HT-29 (cell line): Measurements from ENCODE around the gene CDK4. TPM values are rescaled to one million over a fixed set of nuclear protein-coding genes. Genes with fewer than 3 reads are reported as not detected.

Experiments
- DNase-seq: peaks from one replicate; pipeline ENCODE4 v3.0.0-alpha.2; 2015; ENCODE audit warnings: low spot score
- total RNA-seq: library from RNA; depleted of rRNA; stranded (reverse); fragments of >200 nt; shearing (Covaris generic); gene quantifications from 2 replicates; pipeline ENCODE4 v1.2.3, GENCODE V29; 2014

CDK4 gene
- total RNA-seq, 1 experiment from 2014 or later: 310 TPM

DNA sequence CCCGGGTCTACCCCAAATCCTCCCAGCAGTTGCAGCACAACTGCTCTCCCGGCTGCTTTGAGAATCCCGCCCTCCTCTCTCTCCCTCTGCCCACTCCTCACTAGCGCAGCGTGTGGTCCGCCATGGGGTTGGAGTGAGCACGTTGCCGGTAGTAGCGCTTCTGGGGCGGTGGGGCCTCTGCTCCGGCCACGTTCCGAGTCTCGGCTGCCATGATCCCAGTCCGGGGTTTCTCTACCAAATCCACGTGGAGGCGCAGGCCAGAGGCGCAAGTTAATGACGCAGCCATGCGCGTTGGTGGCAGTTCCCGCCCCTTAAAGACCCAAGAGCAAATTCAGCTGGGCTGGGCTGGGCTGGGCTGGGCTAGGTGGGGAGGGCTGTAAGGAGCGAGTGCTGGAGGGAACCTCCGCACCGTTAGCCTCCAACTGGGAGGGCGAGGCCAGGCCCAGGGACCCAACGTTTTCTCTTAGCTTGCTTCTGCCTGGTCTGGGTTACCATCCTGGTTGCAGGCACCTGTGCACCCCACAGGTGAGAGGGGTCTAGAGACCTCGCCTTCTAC, 19.8 kb upstream of the CDK4 start, which contains the start of gene METTL1:
Gene METTL1 (minus strand): TSS at position 233 of the 556 bp plus-strand sequence. CDS start 22 bp downstream, at position 211.
- DNase-seq: peak; percentile 98

DNA sequence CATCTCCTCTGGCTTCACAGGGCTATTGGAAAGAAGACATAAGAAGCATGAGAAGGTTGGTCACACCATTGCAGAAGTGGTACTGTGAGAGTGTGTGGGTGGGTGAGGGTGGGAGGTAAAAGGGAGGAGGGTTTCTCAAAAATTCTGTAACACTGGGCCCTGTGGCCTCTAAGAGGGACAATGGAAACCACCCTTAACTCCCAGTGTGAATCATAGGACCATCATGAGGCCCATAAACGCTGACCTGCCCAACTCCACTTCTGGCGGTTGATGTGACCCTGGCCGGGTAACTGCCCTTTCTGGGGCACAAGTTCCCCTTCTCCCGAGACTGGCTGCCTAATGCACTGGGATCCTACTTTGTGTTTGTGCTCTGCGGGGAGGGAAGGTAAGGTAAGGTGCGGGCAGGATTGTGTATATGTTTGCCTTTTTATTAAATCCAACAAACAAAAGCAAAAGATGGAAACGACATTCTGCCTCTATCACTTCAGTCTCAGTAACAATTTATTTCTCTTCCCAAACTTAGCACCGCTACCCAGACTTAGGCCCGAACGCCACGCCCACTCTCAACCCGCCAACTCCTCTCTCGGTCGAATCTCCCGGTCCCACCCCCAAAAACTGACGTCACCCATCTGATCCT, 19.2 kb upstream of the CDK4 start:
- peak; percentile 94 for DNase-seq

DNA sequence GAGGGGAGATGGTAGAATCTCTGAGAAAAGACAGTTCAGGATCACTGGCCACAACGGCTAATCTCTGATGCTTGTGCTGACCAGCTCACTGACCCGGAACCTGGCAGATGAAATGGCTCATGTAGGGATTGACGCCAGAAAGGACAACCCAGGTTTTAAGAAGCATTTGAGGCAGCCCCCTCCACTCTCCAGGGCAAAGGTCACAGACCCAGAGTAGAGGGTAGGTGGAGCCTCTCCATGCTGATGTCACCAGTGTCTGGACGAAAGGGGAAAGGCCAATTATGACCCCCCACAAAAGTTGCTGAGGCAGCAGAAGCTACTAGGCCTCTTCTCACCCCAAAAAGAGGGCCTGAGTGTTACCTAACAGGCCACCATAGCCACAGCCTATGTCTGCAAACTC, 18.6 kb upstream of the CDK4 start:
- no peak for DNase-seq

DNA sequence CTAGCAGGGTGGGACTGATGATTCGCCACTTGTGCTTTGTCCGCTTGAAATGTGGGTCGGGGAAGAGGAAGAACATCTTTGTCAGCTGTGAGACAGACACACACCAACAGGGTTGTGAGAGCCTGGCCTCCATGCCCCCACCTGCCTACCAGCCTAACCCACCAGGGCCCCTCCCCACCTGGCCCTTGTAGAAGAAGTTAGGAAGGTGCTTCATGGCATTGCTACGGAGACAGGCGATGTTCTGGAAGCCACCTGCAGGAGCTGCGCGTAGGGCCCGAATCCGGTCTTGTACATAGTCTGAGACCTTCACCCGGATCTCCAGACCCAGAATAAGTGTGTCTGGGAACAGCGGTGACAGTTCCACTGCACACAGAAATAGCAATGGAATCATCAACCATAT, 17.5 kb upstream of the CDK4 start:
- DNase-seq: no peak

DNA sequence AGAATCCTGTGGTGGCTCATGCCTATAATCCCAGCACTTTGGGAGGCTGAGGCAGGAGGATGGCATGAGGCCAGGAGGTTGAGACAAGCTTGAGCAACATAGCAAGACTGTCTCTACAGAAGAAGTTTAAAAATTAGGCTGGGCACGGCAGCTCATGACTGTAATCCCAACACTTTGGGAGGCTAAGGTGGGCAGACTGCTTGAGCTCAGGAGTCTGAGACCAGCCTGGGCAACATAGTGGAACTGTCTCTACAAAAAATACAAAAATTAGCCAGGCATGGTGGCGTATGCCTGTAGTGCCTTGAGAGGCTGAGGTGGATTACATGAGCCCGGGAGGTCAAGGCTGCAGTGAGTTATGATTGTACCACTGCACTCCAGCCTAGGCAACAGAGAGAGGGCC, 15.8 kb upstream of the CDK4 start:
- DNase-seq: no peak

DNA sequence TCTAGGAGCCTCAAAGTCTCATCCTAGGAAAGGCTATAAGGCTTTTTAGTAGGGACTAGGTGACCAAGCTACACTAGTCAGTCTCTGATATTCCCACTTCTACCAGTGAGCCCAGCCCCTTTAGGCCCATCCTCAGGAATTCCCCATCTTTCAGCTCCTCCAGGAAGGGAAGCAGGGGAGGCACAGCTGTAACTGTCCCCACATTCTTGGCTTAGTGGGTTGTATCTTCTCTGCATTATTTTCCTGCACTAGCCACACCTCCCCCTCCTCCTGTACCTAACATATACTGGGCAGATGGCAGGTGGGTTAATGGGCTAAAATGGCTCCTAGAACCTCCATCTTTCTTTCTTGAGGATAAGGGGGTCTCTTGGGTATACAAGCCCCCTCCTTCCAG, 15.2 kb upstream of the CDK4 start:
- no peak for DNase-seq

DNA sequence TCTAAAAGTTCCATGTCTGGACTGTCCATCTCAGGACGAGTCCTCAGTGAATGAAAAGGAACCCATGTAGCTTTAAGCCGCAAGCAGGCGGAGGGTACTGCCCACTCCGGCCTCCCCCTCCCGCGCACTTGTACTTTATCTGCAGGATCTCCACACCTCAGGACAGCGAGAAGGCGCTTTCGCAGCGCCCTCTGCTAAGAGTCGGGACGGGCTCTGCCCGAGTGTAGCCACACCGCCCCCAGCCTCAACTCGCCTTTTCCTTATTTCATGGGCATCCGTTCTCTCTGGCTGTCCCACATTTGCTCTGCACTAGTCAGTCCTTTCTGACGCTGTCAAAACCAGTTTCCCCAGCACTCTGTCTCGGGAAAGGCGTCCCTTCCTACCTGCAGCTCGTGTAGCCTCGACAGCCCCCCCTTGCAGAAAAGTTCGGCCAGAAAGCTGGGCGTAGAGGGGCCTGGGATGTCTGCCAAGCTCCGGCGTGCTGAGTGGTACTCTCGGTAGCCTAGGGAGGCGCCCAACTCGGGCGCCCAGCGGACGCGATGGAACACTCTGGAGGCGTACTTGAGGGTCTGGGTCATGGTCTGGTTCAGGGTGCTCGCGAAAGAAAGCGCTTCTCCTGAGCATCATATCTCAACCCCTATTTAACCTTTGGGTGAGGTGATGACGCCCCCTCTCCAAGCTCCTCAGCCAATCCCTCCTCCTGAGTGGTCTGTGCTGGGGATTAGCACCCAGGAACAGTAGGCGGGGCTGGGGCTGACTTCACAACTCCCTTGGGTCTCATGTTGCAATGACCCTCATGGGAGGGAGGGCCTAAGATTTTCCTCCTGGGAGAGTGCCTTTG, 14.6 kb upstream of the CDK4 start, which contains the start of gene CYP27B1:
Gene CYP27B1 (minus strand): TSS at position 615 of the 841 bp plus-strand sequence. CDS start 37 bp downstream, at position 578.
- peak; percentile 43 for DNase-seq

DNA sequence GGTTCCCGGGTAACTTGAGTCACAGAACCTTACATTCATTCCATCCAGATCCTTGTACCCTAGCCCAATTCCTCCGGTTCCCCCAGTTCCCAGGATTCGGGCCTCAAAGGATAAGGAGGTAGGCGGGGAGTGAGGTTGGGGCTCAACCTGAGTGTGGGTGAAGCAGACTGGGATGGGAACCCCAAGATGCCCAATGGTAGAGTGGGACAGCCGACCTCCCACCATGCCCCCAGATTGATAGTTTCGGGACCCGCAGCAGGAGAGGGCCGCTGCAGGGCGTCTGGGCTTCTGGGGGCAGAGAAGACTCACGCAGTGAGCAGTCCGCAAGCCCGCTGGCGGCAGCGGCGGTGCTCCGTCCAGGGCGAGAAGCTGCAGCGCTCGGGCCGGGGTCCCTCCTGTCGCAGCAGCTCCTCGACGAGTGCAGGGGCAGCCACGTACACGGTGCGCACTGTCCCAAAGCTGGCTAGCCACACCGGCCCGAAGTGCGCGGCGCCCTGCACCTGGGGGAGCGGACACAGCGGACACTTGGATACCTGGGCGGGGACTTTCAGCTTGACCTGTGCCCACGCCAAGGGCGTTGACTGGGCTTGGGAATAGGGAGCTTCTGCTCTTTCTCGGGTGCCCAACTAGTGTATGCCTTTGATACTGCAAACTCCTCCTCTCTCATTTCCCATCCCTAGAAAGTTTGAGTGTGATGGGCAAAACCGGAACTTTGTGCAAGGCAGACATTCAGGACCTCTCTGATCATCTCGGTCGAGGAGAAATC, 13.8 kb upstream of the CDK4 start:
- no peak for DNase-seq

DNA sequence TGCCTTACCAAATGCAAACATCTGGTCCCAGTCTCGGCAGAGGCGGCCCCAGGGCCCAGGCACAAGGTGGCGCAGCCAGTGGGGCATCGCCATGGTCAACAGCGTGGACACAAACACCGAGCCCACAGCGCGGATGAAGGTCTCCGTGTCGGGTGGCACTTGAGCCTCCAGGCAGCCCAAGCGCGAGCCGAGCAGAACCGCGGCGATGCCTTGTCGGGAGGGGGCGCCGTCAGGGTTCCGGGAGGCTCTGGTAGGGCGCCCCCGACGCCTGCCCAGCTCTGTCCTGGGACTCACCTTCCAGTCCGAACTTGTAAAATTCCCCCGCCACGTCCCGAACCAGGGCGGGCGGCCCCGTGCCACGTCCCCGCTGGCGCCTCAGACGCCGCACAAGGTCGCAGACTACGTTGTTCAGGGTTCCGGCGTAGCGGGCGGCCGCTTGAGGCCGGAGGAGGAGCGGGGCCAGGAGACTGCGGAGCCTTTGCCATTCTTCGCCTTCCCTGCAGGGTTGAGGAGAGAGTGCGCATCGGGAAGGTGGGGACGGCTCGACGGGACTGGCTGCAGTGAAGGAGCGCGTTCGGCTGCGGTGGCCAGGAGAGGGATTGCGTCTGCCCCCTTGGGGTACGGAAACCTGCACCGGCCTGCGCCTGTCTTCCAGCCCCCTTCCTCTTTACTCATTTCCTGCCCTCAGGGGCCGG, 13.0 kb upstream of the CDK4 start:
- peak; percentile 56 for DNase-seq

DNA sequence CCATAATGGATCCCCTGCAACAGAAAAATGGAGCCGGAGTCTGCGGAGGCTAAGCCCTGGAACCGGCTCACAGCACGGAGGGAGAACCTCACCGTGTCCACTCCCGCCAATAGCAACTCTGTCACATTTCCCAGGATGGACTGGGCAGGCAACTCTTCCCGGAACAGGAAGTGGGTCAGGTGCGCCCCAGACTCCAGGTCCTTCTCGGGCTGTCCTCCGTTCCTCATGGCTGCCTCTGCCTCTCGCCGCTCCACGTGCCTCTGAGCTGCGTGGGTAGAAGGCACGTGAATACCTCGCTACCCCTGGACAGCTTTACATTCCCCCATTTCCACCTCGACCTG, 12.5 kb upstream of the CDK4 start:
- DNase-seq: peak; percentile 53

DNA sequence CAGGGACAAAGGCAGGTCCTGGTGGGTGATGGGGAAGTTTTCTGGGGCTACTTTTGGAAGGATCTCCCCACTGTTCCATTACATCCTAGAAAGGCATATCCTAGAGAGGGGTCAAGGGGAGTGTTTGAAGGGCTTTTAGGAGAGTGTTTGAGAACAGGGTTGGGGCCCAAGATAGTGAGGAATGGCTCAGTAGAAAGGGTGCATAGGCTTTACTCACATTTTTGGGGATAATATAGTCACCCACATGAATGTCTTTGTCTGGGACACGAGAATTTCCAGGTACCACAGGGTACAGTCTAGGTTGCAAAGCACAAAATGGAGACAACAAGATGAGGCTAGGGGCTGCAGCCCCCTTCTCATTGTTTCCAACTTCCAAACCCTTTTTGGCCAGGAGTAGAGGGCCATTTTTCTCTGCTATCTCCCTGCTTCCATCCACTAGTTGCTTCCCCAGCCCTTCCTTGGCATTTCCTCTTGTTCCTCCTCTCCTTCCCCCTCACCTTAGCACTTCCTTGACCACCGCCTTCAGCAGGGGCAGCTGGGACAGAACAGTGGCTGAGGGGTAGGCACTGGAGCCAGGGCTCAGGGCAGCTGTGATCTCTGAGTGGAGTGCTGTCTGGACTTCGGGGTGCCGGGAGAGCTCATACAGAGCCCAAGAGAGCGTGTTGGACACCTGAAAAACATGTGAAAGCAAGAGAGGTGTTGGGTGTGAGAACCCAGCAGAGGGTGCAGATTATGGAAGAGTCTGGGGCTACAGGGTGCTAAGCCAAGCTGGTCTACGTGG, 12.0 kb upstream of the CDK4 start:
- DNase-seq: no peak

DNA sequence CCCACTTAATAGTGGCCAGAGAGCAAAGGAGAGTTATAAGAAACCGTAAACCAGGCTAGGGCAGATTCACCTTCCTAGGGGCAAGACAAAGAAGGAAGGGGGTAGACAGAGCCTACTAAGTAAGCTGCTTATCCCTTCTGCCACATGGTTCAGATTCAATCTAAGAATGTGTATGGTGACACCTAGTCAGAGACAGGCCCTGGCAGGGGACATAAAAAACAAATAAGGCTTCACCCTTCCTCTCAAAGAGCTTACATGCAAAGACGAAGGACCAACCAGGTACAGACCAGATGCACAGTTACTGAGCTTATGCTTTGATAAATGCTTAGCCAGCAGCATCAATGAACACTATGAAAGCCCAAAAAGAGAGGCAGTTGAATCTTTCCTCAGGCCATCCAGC, 10.4 kb upstream of the CDK4 start:
- DNase-seq: no peak

DNA sequence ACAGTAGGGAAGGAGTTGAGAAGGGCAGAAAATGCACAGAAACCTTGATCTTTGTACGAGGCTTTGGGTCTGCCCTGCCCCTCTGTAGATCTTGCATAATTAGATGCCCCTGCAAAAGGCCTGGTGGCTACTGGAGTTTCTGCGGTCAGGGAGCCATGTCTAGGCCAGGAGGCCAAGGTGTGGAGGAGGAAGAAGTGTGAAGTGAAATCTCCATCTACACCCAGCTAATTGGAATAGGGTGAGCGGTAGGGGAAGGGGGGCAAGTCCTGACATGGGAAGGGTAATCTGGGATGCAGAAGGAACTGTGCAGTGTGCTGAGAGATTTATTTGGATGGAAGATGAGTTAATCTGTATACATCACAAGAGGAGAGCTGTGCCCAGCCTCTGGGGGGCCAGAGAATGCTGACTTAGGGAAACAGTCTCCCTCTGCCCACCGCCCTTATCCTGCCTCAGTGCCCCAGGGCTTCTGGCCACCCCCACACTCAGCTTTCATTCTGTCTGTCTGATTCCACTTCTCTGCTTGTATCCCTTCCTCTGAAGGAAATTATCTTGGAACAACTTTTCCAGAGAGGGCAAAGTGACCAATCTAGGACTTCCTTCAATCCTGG, 9.4 kb upstream of the CDK4 start:
- DNase-seq: no peak

DNA sequence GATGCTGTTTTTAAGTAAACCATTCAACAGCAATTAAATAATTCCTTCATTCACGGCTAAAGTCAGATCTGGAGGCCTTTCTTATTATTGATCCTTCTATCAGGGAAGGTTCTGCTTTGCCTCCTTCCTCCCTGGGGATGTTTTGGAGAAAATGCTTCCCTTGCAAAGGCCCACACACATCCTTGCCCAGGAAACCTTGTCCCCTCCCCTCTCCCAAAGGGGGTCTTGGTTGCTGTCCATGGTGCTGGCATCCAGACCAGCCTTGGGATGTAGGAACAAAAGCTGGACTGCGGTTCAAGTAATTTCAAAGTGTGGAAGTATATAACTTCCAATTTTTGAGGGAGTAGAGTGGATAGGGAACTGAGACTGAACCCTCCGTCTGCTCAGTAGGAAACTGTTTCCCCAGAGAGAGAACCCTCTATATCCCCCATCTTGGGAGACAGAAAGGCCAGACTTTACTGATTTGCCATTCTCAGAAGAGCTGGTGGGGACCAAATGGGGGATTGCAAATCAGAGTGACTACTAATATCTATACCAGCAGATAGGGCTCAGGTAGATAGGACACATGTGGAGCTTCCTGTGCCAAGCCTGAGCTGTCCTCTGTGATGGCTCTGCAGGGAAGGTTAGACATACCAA, 8.4 kb upstream of the CDK4 start:
- no peak for DNase-seq

DNA sequence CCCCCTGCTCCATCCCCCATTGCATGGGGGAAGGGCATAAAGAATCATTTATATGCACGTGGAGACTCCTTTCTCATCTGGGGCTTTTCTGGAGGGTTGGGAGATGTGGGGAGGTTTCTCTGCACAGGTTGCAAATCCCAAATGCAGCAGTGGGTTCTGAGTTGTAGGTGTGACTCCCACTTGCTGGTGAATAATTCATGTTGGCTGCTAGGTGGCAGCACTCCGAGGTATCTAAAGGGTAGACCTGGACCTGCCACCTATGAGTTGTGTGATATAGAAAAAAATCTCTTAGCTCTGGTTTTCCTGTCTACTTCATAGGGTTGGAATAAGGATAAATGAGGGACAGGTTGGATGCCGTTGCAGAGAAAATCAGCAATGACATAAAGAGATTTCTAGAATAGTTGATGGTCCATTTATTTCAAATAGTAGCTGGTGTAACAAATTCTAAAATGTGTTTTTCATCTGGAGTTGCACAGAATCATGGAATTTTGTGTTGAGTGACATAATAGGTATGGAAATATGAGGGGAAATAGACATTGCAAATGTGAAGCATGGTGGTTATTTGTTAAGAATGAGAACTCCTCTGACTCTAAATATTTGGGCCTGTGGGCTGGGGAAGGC, 7.4 kb upstream of the CDK4 start:
- peak; percentile 56 for DNase-seq

DNA sequence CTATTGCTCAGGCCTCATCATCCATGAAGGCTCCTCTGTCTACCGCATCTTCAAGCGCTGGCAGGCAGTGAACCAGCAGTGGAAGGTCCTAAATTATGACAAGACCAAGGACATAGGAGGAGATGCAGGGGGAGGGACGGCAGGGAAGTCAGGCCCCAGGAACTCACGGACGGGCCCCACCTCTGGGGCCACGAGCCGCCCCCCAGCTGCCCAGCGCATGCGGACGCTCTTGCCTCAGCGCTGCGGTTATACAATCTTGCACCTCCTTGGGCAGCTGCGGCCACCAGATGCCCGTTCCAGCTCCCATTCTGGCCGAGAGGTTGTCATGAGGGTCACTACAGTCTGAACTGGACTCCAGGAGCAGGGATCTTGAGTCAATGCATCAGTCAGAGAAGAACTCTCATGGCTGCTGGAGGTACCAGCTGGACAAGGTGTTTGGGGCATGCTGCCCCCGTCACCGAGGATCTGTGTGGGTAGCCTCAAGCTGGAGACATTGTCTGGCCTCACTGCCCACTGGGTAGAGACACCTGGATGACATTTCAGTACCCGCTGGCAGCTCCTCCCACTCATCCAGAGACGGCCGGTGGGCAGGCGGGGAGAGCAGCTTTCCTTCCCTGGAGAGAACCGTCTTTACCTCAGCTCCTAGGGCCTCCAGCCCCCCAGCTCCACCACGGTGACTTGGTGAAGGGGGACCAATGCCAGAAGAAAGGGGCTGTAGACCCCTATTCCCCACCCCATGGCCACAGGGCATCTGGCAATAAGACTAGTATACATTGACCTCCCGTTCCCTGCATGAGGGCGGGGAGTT, 6.6 kb upstream of the CDK4 start:
- DNase-seq: no peak

DNA sequence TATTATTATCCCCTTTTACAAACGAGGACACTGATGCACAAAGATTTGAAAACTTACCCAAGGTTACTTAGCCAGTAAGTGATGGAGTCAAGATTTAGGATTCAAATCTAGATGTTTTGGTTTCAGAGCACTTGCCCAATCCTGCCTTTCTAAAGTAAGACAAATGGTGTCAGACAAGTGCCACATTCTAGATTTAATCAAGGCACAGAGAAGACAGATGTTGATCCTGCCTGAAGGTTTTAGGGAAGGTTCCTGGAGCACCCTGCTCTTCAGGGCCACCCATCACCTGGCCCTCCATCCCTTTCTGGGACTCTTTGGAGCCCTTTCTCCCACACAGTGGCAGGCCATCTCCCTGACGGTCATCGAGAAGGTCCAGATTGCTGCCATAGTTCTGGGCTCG, 5.7 kb upstream of the CDK4 start:
- no peak for DNase-seq
